Activated T-cell treated with anti-CD3 and anti-CD28 coated beads for 24 hours (primary cell): ENCODE measurements around the gene PTPN23.
"Not testable (repeated sequence)": the region's sequence is repeated elsewhere in the genome, so short reads cannot be mapped to it uniquely, and the experiment has no call there.

ENCODE experiments used
- DNase-seq: peaks from one replicate; pipeline ENCODE4 v3.0.0-alpha.2; 2020; ENCODE audit warnings: low read depth

The PTPN23 gene

DNA sequence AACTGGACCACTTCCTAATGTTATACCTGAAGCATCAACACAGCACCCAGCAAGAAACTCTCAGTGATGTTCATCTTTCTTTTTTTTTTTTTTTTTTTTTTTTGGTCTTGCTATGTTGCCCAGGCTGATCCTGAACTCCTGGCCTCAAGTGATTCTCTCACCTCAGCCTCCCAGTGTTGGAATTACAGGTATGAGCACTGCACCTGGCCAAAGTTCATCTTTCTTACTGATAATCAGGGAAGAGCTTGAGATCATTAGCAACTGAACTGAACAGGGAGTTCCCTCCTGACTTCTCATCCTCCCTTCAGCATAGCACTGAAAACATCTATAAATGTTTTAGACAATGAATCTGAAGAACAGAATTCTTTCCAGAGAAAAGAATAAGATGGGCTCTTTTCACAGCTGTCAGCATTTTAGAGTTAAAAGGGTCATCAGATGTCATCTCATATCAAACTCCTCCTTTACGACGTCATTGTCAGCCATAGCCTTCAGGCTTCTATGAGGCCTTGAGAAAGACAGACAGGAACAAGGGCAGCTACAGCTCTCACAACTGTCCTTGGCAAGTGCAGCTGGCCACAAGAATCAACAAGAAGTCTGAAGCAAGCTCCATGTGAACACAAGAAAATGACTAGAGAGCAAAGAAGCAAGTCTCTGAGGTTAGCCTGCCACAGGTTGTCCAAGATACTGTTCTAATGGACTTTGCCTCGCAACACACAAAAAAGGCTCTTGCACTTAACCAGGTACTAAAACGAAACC, 61.2 kb downstream of the PTPN23 start:
- no peak for DNase-seq

DNA sequence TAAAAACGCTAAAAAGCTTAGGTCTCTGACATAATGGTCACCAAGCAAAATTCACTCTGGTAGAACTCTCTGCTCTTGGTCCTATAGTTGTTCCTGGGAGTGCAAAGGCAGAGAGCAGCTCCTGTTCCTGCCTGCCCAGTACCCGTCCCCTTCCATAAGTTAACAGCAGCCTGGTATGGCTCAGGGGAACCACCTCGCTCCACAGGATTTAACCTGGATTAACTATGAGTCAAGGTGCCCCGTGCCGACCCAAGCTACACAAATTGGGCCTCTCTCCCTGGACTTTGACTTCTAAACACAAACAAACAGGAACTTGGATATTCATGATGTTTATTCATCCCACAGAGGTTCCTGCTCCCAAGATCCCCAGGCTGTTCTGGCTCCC, 62.8 kb downstream of the PTPN23 start:
- DNase-seq, result no peak

DNA sequence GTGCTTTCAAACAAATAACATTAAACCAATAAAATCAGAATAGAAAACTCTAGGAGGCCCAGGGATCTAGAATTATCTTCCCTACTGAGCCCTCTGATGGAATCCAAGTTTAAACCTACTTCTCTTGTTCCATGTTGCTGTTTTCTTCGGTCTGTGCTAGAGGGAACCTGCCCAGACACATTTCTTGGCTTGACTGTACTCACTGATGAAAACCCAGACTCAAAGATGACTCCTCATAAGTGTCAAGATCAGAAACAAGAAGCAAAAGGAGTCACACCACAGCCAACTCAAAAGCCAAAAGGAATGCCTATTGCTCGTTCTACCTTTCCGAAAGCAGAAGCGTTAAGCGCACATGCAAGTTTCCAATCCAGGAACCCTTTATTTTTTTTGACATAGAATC, 63.3 kb downstream of the PTPN23 start:
- no peak for DNase-seq

DNA sequence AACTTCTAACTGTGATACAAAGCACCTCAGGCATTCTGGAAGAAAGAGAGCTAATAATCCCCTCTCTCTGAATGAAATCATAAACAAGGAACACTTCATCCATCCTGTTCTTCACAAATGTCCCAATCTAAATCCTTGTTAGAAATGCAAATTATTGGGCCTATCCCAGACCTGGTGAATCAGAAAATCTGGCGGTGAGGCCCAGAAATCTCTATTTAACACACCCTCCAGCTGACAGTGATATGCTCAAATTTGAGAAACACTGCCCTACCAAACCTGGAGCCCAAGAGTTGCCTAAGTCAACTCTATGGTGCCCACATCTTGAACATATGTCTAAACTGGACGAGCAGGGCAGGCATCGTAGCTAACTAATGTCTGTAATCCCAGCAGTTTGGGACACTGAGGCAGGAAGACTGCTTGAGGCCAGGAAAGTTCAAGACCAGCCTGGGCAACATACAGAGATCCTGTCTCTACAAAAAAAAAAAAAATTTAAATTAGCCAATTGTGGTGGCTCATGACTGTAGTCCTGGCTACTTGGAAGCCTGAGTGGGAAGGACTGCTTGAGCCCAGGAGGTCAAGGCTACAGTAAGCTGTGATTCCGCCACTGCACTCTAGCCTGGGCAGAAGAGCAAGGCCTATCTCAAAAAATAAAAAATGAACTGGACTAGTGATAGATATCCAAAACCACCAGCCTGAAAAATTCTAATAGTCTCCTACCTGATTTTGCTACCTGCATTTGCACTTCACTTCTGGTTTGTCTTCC, 71.8 kb downstream of the PTPN23 start:
- no peak for DNase-seq

DNA sequence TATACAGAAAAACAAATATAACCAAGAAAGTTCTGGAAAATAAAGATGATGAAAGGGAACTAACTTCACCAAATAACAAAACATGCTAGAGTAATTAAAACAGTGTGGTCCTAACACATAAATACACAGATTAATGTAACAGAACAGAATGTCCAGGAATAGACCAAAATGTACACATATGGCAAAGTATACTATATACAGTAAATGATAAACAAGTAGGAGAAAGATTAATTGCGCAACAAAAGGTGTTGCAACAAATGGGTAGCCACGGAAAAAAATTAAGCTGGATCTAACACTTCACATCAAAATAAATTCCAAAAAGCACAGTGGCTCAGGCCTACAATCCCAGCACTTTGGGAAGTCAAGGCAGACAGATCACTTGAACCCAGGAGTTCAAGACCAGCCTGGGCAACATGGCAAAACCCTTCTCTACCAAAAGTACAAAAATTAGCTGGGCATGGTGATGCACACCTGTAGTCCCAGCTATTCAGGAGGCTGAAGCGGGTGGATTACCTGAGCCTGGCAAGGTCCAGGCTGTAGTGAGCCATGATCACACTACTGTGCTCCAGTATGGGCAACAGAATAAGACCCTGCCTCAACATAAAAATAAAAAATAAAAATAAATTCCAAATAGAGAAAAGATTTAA, 75.1 kb downstream of the PTPN23 start:
- DNase-seq, result no peak

DNA sequence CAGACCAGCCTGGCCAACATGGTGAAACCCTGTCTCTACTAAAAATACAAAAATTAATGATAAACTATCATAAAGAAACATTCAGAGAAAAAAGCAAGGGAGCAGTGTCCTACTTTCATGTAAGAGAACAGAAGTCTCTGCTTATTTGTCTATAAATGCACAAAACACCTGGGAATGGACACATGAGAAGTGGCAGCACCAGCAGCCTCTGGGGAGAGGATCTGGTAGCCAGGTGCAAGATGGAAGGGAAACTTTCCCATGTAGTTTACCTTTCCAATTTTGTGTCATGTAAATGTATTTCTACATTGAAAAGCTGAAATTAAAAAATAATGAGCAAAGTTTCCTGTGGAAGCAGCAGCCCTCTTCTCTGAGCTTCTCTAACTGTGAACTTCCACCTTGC, 76.2 kb downstream of the PTPN23 start:
- DNase-seq, result no peak

DNA sequence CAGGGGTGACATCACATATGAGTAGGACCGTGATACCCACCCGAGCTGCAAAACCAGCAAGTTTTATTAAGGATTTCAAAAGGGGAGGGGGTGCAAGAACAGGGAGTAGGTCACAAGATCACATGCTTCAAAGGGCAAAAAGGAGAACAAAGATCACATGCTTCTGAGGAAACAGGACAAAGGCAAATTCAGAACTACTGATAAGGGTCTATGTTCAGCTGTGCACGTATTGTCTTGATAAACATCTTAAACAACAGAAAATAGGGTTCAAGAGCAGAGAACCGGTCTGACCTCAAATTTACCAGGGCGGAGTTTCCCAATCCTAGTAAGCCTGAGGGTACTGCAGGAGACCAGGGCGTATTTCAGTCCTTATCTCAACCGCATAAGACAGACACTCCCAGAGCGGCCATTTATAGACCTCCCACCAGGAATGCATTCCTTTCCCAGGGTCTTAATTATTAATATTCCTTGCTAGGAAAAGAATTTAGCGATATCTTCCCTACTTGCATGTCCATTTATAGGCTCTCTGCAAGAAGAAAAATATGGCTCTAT, 78.8 kb downstream of the PTPN23 start:
- not testable (repeated sequence) for DNase-seq
